CD8-positive, alpha-beta memory T cell (primary cell): ENCODE results near the gene TRIP13. TPM values are rescaled to one million over a fixed set of nuclear protein-coding genes. Genes with fewer than 3 reads are reported as not detected.
"Not testable (repeated sequence)": the region's sequence is repeated elsewhere in the genome, so short reads cannot be mapped to it uniquely, and the experiment has no call there.

ENCODE experiments used
- CTCF ChIA-PET: fragments of 350-600 bp; sonication (Branson Sonifier 250); formaldehyde crosslinking; loops from one replicate; lab custom pipeline; 2021; ENCODE audit warnings: antibody characterized with exemption; lab: Charles Lee
- POLR2A ChIA-PET: fragments of 350-600 bp; sonication (Branson Sonifier 250); formaldehyde crosslinking; loops from one replicate; lab custom pipeline; 2021; ENCODE audit warnings: antibody characterized with exemption; lab: Charles Lee
- DNase-seq, 5 donors: peaks; one replicate each; pipeline versions ENCODE4 v3.0.0 to v3.0.0-alpha.2; 2020 to 2022; ENCODE audit warnings: mixed read lengths in 1 of 5
- H3K27ac ChIP-seq: one replicate; pipeline ENCODE4 v1.7.0; 2013; ENCODE audit warnings: low read depth, mild to moderate bottlenecking, low read length, moderate library complexity
- H3K27me3 ChIP-seq: 2 replicates; pipeline ENCODE4 v1.7.0; 2013; ENCODE audit warnings: low read length, mild to moderate bottlenecking; ENCODE audit not compliant: insufficient read depth, poor library complexity, severe bottlenecking
- H3K36me3 ChIP-seq: 2 replicates; pipeline ENCODE4 v1.7.0; 2013; ENCODE audit warnings: mild to moderate bottlenecking, low read length, moderate library complexity; ENCODE audit not compliant: insufficient read depth
- H3K4me1 ChIP-seq: 2 replicates; pipeline ENCODE4 v1.7.0; 2013; ENCODE audit warnings: mild to moderate bottlenecking, low read length, moderate library complexity; ENCODE audit not compliant: insufficient read depth
- H3K4me3 ChIP-seq: 2 replicates; pipeline ENCODE4 v1.7.0; 2013; ENCODE audit warnings: mild to moderate bottlenecking, low read length
- H3K9me3 ChIP-seq: 2 replicates; pipeline ENCODE4 v1.7.0; 2013; ENCODE audit warnings: mild to moderate bottlenecking, low read length
- H3K27ac Mint-ChIP-seq, 8 donors: one replicate each; pipeline ENCODE4 v1.8.0; 2020 to 2021; ENCODE audit warnings: mixed read lengths in 8 of 8, mild to moderate bottlenecking in 6 of 8, inconsistent platforms in 3 of 8, moderate library complexity in 3 of 8
- H3K27me3 Mint-ChIP-seq, 2 donors: one replicate each; pipeline ENCODE4 v1.8.0; 2020 to 2021; ENCODE audit warnings: mixed read lengths in 2 of 2, mild to moderate bottlenecking in 1 of 2, moderate library complexity in 1 of 2
- H3K36me3 Mint-ChIP-seq, 3 donors: one replicate each; pipeline ENCODE4 v1.8.0; 2020 to 2021; ENCODE audit warnings: mixed read lengths in 3 of 3, inconsistent platforms in 1 of 3, mild to moderate bottlenecking in 1 of 3
- H3K4me1 Mint-ChIP-seq, 3 donors: one replicate each; pipeline ENCODE4 v1.8.0; 2020 to 2021; ENCODE audit warnings: mixed read lengths in 3 of 3, inconsistent platforms in 1 of 3, mild to moderate bottlenecking in 1 of 3
- H3K4me3 Mint-ChIP-seq, 7 donors: one replicate each; pipeline ENCODE4 v1.8.0; 2020 to 2021; ENCODE audit warnings: mixed read lengths in 7 of 7, mild to moderate bottlenecking in 6 of 7, moderate library complexity in 4 of 7, inconsistent platforms in 2 of 7
- H3K9me3 Mint-ChIP-seq, 5 donors: one replicate each; pipeline ENCODE4 v1.8.0; 2020 to 2022; ENCODE audit warnings: mixed read lengths in 5 of 5, mild to moderate bottlenecking in 3 of 5, moderate library complexity in 2 of 5, inconsistent platforms in 1 of 5
- polyA plus RNA-seq: library from polyadenylated mRNA; unstranded; fragments of 300-500 nt; fragmentation: Illumina TruSeq; gene quantifications from one replicate; pipeline ENCODE4 v1.2.3, GENCODE V29; 2021
- total RNA-seq, 2 experiments: library from RNA; stranded (reverse); gene quantifications; one replicate each; pipeline ENCODE4 v1.2.3, GENCODE V29; 2021

Gene TRIP13
- total and polyA plus RNA-seq, 3 experiments from 2014 or later, result 0.12 to 40.7 (median 37.5) TPM

DNA sequence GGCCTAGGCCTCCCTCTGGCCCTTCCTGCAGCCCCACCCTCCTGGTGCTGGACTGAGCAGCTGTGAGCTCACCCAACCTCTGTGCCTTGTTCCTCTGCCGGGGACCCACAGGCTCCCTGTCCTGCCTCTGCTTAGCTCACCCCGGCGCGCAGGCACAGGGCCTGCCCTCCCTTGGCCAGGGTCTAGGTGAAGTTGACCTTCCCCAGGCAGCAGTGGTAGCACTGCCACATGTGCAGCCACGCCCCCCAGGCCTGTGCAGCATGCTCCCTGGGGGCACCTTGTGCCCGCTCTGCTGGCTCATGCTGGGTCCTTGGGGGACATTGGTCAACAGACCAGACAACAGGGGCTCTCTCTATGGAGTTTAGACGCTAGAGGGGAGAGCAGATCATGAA lies 18.1 kb downstream of the TRIP13 start:
- Mint-ChIP-seq H3K9me3 (no peaks in the 10 kb centered on the region), H3K36me3 (peaks cover 0 to 2% (median 0%) of the 10 kb centered on the region in 3 donors)
- POLR2A ChIA-PET, result no interaction called here

DNA sequence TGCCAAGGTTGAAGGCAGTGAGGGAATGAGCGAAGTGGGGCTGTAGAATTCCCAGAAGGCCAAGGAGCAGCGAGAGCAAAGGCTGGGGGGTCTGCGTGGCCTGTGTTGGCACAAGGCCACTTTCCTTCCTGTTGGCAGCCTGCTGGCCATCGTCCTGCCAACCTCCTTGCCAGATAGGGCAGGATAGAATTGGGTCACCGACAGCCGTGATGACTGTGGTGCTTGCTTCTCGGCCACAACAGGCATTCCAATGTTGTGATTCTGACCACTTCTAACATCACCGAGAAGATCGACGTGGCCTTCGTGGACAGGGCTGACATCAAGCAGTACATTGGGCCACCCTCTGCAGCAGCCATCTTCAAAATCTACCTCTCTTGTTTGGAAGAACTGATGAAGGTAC lies 18.9 kb downstream of the TRIP13 start:
- no peaks in the 10 kb centered on the region for H3K9me3 Mint-ChIP-seq
- no peaks in the 10 kb centered on the region for H3K27me3 Mint-ChIP-seq
- H3K4me3 Mint-ChIP-seq, result peak overlapping the region in 1 of 7 donors; percentile 27
- no peaks in the 10 kb centered on the region for H3K4me1 ChIP-seq
- no peaks in the 10 kb centered on the region for H3K9me3 ChIP-seq
- H3K4me1 Mint-ChIP-seq, result peaks cover 5 to 9% (median 6%) of the 10 kb centered on the region in 3 donors
- no peak for DNase-seq
- H3K36me3 ChIP-seq, result no peaks in the 10 kb centered on the region
- H3K4me3 ChIP-seq, result no peak overlapping the region
- ChIA-PET POLR2A (no interaction called here), CTCF (interaction anchor here (1.0 to 1.3 kb wide), 2 partner anchors 8 to 10 kb away, joined by 3 read pairs; no protein-coding TSS in a partner anchor)
- no peaks in the 10 kb centered on the region for H3K27me3 ChIP-seq
- no peak overlapping the region for H3K27ac ChIP-seq
- H3K36me3 Mint-ChIP-seq, result peaks cover 0 to 2% (median 0%) of the 10 kb centered on the region in 3 donors
- peak overlapping the region in 3 of 8 donors; percentile 75 to 99 (median 85) for H3K27ac Mint-ChIP-seq

More for the DNA sequence above, 18.1 kb downstream of the TRIP13 start:
- Histone ChIP-seq H3K27me3 (no peaks in the 10 kb centered on the region), H3K4me1 (no peaks in the 10 kb centered on the region), H3K9me3 (no peaks in the 10 kb centered on the region), H3K4me3 (no peak overlapping the region), H3K36me3 (no peaks in the 10 kb centered on the region), H3K27ac (no peak overlapping the region)
- Mint-ChIP-seq H3K4me3 (no peak overlapping the region), H3K27ac (peak overlapping the region in 2 of 8 donors; percentile 53 to 60), H3K27me3 (no peaks in the 10 kb centered on the region), H3K4me1 (peaks cover 5 to 9% (median 6%) of the 10 kb centered on the region in 3 donors)
- no peak for DNase-seq
- CTCF ChIA-PET, result interaction anchor here (1.3 kb wide), 1 partner anchor 9 kb away, joined by 3 read pairs; no protein-coding TSS in a partner anchor

DNA sequence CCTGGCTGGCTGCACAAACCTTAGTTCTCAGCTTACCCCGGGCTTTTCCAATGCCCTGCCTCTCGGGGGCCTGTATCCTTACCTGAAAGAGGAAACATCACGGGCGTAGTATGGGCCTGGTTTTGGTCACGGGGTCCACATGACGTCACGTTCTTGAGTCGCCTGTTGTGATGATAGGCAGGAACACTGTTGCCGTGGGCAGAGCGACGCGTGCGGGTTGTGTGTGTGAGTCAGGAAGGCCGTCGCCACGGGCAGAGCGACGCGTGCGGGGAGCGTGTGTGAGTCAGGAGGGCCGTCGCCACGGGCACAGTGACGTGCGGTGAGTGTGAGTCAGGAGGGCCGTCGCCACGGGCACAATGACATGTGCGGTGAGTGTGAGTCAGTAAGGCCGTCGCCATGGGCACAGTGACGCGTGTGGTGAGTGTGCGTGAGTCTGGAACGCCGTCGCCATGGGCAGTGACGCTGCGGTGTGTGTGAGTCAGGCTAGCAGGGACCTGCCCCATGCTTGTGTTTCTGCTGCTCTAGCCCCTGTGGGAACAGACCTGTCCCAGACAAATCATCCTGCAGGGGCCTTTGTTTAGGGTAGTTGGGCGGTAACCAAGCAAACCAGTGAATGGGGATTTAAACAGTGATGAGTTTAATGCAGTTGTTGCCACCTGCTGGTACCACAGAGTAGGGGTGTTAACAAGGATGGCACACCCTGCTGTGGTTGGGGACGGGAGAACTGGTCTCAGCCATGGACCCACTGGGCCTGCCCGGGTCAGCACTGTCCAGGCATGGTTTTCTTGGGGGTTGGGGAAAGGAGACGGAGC lies 19.8 kb downstream of the TRIP13 start:
- peak overlapping the region; percentile 48 to 99 (median 95) for H3K27ac Mint-ChIP-seq
- no peak overlapping the region for H3K4me3 ChIP-seq
- H3K9me3 Mint-ChIP-seq, result no peaks in the 10 kb centered on the region
- H3K4me1 Mint-ChIP-seq, result peaks cover 5 to 9% (median 6%) of the 10 kb centered on the region in 3 donors
- ChIA-PET POLR2A (no interaction called here), CTCF (interaction anchor here (0.7 to 1.0 kb wide), 2 partner anchors 9 kb away, joined by 3 read pairs; no protein-coding TSS in a partner anchor)
- peak overlapping the region; percentile 2 to 74 (median 60) for H3K4me3 Mint-ChIP-seq
- no peaks in the 10 kb centered on the region for H3K36me3 ChIP-seq
- peaks cover 0 to 2% (median 0%) of the 10 kb centered on the region in 3 donors for H3K36me3 Mint-ChIP-seq
- peak in 4 of 5 donors; percentile 59 to 87 (median 78) for DNase-seq
- no peaks in the 10 kb centered on the region for H3K9me3 ChIP-seq
- no peaks in the 10 kb centered on the region for H3K27me3 ChIP-seq
- H3K27ac ChIP-seq, result no peak overlapping the region
- H3K27me3 Mint-ChIP-seq, result no peaks in the 10 kb centered on the region
- H3K4me1 ChIP-seq, result no peaks in the 10 kb centered on the region

DNA sequence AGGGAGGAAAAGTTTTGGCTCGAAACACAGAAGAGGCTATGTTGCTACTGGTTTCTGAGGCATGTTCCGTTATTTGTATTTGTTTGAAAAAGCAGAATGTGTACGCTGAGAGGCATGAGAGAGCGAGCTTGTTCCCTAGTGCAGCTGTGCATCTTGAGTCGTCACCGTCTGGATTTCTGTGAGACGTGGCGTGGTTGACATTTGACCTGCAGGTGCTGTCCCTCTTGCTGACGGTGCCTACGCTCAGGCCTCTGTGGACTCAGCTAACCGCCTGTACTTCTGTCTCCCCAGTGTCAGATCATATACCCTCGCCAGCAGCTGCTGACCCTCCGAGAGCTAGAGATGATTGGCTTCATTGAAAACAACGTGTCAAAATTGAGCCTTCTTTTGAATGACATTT lies 21.5 kb downstream of the TRIP13 start:
- Mint-ChIP-seq H3K4me3 (no peak overlapping the region), H3K27ac (peak overlapping the region in 2 of 8 donors; percentile 55 to 57), H3K36me3 (peaks cover 0 to 2% (median 0%) of the 10 kb centered on the region in 3 donors), H3K9me3 (no peaks in the 10 kb centered on the region), H3K4me1 (peaks cover 5 to 9% (median 6%) of the 10 kb centered on the region in 3 donors), H3K27me3 (no peaks in the 10 kb centered on the region)
- no peaks in the 10 kb centered on the region for H3K9me3 ChIP-seq
- H3K4me3 ChIP-seq, result no peak overlapping the region
- ChIA-PET POLR2A (no interaction called here), CTCF (interaction anchor here (1.0 to 1.2 kb wide), 2 partner anchors 12 to 244 kb away, joined by 3 read pairs; no protein-coding TSS in a partner anchor)
- no peaks in the 10 kb centered on the region for H3K36me3 ChIP-seq
- no peak overlapping the region for H3K27ac ChIP-seq
- DNase-seq, result no peak
- H3K4me1 ChIP-seq, result no peaks in the 10 kb centered on the region
- no peaks in the 10 kb centered on the region for H3K27me3 ChIP-seq

DNA sequence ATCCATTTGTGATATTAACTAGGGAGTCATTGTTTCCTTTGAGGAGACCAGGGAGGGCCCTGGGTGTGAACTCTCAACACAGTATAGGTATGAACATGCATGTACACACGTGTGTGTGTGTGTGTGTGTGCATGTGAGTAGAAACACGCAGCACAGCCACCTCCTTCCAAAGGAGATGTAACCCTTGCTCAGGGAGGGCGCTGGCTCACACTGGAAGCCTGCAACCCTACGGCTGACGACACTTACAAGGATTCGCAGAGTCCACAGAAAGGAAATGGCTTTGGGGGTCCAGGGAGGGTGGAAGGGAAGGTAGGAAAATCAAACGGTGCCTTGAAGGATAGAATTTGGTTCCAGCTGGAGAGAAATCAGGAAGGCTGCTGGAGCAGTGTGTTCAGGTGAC lies 21.9 kb downstream of the TRIP13 start:
- Histone ChIP-seq H3K27me3 (no peaks in the 10 kb centered on the region), H3K4me1 (no peaks in the 10 kb centered on the region), H3K36me3 (no peaks in the 10 kb centered on the region), H3K27ac (no peak overlapping the region), H3K9me3 (no peaks in the 10 kb centered on the region), H3K4me3 (no peak overlapping the region)
- peaks cover 5 to 9% (median 6%) of the 10 kb centered on the region in 3 donors for H3K4me1 Mint-ChIP-seq
- no peak overlapping the region for H3K4me3 Mint-ChIP-seq
- CTCF ChIA-PET, result interaction anchor here (1.0 to 1.2 kb wide), 2 partner anchors 12 to 244 kb away, joined by 3 read pairs; no protein-coding TSS in a partner anchor
- no peaks in the 10 kb centered on the region for H3K27me3 Mint-ChIP-seq
- peak overlapping the region in 2 of 8 donors; percentile 57 to 59 for H3K27ac Mint-ChIP-seq
- no peaks in the 10 kb centered on the region for H3K9me3 Mint-ChIP-seq
- POLR2A ChIA-PET, result no interaction called here
- no peak for DNase-seq
- H3K36me3 Mint-ChIP-seq, result peaks cover 0 to 2% (median 0%) of the 10 kb centered on the region in 3 donors

DNA sequence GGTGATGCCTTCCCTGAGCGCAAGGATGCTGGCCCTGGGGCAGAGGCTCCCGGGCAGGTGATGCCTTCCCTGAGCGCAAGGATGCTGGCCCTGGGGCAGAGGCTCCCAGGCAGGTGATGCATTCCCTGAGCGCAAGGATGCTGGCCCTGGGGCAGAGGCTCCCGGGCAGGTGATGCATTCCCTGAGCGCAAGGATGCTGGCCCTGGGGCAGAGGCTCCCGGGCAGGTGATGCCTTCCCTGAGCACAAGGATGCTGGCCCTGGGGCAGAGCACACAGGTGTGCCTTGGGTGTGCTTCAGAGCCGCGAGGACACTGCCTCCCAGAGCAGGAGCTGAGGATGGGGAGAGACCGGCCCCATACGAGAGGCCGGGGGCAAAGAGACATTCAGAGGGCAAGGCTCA lies 22.7 kb downstream of the TRIP13 start:
- H3K27me3 ChIP-seq, H3K36me3 Mint-ChIP-seq, CTCF ChIA-PET: not testable (repeated sequence)

DNA sequence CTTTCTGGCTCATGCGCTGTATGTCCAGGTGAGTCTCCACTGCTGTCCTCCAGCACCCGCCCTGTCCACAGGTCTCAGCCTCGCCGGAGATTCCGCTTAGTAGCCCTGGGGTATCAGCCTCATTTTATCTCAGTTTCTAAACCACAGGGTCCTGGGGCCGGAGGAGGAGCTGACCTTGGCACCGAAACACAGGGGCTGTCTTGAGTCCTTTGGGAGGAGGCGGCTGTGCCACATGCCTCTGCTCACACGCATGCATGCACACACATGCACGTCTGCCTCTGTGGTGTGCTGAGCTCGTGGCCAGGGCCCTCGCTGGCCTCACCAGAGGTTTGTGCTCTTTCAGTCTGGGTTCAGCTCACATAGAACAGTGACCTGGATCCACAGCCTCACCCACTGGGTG lies 23.3 kb downstream of the TRIP13 start:
- Histone ChIP-seq H3K9me3 (no peaks in the 10 kb centered on the region), H3K4me1 (no peaks in the 10 kb centered on the region), H3K27ac (no peak overlapping the region), H3K4me3 (no peak overlapping the region), H3K36me3 (no peaks in the 10 kb centered on the region), H3K27me3 (no peaks in the 10 kb centered on the region)
- CTCF ChIA-PET, result interaction anchor here (0.7 kb wide), 1 partner anchor 11 kb away, joined by 3 read pairs; no protein-coding TSS in a partner anchor
- Mint-ChIP-seq H3K27me3 (no peaks in the 10 kb centered on the region), H3K27ac (no peak overlapping the region), H3K9me3 (no peaks in the 10 kb centered on the region), H3K4me1 (peaks cover 5 to 9% (median 6%) of the 10 kb centered on the region in 3 donors), H3K36me3 (peaks cover 0 to 2% (median 0%) of the 10 kb centered on the region in 3 donors), H3K4me3 (no peak overlapping the region)
- no peak for DNase-seq
- POLR2A ChIA-PET, result no interaction called here

More for the DNA sequence above, 22.7 kb downstream of the TRIP13 start:
- H3K27me3 Mint-ChIP-seq, H3K4me1 Mint-ChIP-seq, H3K9me3 Mint-ChIP-seq, H3K4me1 ChIP-seq, H3K4me3 ChIP-seq, H3K27ac ChIP-seq, H3K4me3 Mint-ChIP-seq, POLR2A ChIA-PET, H3K27ac Mint-ChIP-seq, DNase-seq, H3K36me3 ChIP-seq, H3K9me3 ChIP-seq: not testable (repeated sequence)
